Skin of body (tissue), 2 donors: Measurements from ENCODE around the gene CFAP107. TPM values are rescaled to one million over a fixed set of nuclear protein-coding genes. Genes with fewer than 3 reads are reported as not detected.
"Not testable (repeated sequence)": the region's sequence is repeated elsewhere in the genome, so short reads cannot be mapped to it uniquely, and the experiment has no call there.

Experiments used
- DNase-seq: peaks from one replicate; lab custom pipeline; 2025; lab: John Stamatoyannopoulos, UW
- total RNA-seq: library from RNA; depleted of rRNA; stranded (reverse); fragments of >200 nt; gene quantifications from one replicate; pipeline ENCODE4 v1.2.3, GENCODE V29; 2014

CFAP107 gene
- total RNA-seq, 1 donor from 2014 or later = not detected

GRCh38 chr1:12778061-12778460, 32.1 kb downstream of the CFAP107 start:
- DNase-seq = no peak

DNA sequence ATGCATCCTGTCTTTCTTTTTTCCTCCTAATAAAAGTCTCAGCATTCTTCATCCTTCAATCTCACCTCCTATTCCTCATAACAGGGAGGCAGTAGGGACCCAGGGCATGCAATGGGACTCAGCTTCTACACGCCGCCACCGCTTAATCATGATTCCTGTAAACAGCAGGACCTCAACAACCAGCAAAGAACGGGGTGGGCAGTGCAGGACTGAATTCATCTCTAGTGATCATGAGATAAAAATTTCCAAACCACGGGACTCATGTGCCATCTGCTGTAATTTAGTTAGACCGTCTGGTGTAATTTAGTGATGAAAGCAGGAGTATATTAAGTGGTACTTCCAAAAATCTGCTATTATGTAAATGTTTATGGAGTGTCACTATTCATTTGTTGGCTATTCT, 32.9 kb downstream of the CFAP107 start:
- no peak for DNase-seq

- not testable (repeated sequence) for DNase-seq
These were observed 35.5 kb downstream of the CFAP107 start for GRCh38 chr1:12781488-12781887.

DNA sequence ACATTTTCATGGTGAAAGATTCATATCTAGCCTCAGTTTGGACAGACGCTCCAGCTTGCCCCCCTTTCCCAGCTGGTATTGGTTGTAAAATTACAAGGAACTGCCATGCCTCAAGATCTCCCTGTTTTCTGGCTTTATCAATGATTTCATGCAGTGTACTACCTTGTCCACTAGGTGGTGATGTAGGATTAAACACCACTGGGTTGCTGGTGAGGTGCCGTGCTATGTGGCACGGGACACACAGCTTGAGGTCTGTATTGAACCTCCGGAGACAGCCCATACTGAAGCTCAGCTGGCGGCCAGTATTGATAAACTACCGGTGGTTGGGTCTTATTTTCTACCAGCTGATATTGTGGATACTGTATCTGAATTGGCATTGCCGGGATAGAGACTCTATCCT, 37.8 kb downstream of the CFAP107 start:
- not testable (repeated sequence) for DNase-seq

- not testable (repeated sequence) for DNase-seq
These were observed 38.7 kb downstream of the CFAP107 start for GRCh38 chr1:12784729-12785128.

GRCh38 chr1:12791097-12791496, 45.1 kb downstream of the CFAP107 start, which contains the start of gene PRAMEF1:
Gene PRAMEF1 (plus strand): TSS chr1:12791397. CDS start chr1:12793228, 1,831 bp downstream.
- DNase-seq = not testable (repeated sequence)

DNA sequence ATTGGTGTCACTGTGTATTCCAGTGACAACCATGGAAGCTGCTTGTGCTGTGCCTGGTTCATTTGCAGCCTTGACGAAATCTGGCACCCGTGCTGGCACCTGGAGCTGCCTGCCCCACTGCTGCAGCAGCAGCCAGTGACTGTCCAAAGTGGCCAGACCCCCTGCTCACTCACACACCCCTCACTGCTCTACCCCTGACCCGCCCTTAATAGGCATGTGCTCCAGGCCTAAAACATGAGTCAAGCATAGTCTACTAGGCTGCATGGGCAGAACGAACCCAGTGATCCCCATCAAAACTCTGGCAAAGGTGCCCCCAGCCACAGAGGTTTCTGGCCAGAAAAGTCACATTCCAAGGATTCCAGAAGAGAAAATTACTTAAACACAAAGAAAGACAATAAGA, 52.9 kb downstream of the CFAP107 start:
- DNase-seq = no peak

DNA sequence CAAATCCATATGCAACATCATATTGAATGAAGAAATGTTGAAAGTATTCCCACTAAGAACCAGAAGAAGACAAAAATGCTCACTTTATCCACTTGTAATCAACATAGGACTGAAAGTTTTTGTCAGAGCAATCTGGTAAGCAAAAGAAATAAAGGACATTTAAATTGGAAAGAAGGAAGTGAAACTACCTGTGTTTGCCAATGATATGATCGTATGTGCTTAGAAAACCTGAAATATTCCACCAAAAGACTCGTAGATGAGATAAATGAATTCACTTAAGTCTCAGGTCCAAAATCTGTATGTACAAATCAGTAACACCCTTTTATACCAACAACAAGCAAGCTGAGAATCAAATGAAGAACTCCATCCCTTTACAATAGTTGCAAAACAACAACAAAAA, 53.7 kb downstream of the CFAP107 start:
- no peak for DNase-seq

DNA sequence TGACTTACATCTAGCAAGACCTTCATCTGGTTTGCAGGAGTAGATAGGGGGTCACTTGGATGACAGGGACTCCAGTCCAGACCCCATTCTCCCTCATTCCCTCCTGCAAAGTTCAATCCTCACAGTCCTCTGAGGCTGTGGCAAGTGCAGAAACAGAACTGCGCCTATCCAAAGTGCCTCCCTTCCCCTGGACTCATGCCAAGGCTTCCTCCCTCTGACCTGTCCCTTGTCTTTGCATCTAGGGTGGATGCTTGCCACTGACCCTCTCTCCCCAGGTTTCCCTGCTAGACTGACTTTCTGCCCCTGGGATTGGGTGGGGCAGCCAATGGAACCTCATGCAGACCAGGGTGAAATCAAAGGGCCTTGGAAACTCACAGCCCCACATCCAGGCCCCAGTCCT, 63.9 kb downstream of the CFAP107 start:
- DNase-seq = no peak

- DNase-seq = no peak
These were observed 64.8 kb downstream of the CFAP107 start for GRCh38 chr1:12810691-12811408.

- no peak for DNase-seq
These were observed 65.4 kb downstream of the CFAP107 start for GRCh38 chr1:12811409-12811784.

Other genes with a start within 250 kb of the CFAP107 start
- 31.5 TPM for gene DHRS3, start 128.0 kb upstream of the CFAP107 start, total RNA-seq
- gene AADACL4, start 102.1 kb upstream of the CFAP107 start, total RNA-seq = 0.79 TPM
- 6.1 TPM for gene AADACL3, start 30.1 kb upstream of the CFAP107 start, total RNA-seq
- not detected for gene PRAMEF12, start 27.5 kb downstream of the CFAP107 start, total RNA-seq
- gene PRAMEF1, start 45.2 kb downstream of the CFAP107 start, total RNA-seq = not detected
- gene PRAMEF11, start 85.2 kb downstream of the CFAP107 start, total RNA-seq = not detected
- gene HNRNPCL1, start 102.5 kb downstream of the CFAP107 start, total RNA-seq = not detected
- gene PRAMEF2, start 110.9 kb downstream of the CFAP107 start, total RNA-seq = not detected
- not detected for gene PRAMEF4, start 140.0 kb downstream of the CFAP107 start, total RNA-seq
- gene PRAMEF10, start 152.1 kb downstream of the CFAP107 start, total RNA-seq = not detected
- gene PRAMEF7, start 170.4 kb downstream of the CFAP107 start, total RNA-seq = not detected
- not detected for gene PRAMEF6, start 201.4 kb downstream of the CFAP107 start, total RNA-seq